Measurements from ENCODE around the gene MACROD2.

GRCh38 chr20:15814911-15815310 lies 1819.6 kb downstream of the MACROD2 start:
- TF ChIP-seq CTCF (IDR thresholded peaks at IDR 0.05; ENCODE audit: insufficient read depth, low read depth, low read length) (no peak), EZH2 (IDR thresholded peaks at IDR 0.05; ENCODE audit: insufficient read depth, low read length) (no peak)
